Ascending aorta (tissue), 2 donors: Measurements from ENCODE around the gene HMGB3. TPM values are rescaled to one million over a fixed set of nuclear protein-coding genes. Genes with fewer than 3 reads are reported as not detected.

ENCODE experiments used
- DNase-seq, 2 donors: peaks; one replicate each; pipeline ENCODE4 v3.0.0-alpha.2; 2019; ENCODE audit warnings: low spot score in 2 of 2
- H3K27ac ChIP-seq, 2 donors: fragments of 200-600 bp; sonication (generic); one replicate each; pipeline ENCODE4 v1.5.1; 2016 to 2017; ENCODE audit warnings: mild to moderate bottlenecking in 1 of 2
- H3K27me3 ChIP-seq: fragments of 200-600 bp; sonication (generic); one replicate; pipeline ENCODE4 v1.5.1; 2017
- H3K36me3 ChIP-seq, 2 donors: fragments of 200-600 bp; sonication (generic); one replicate each; pipeline ENCODE4 v1.5.1; 2016
- H3K4me1 ChIP-seq, 2 donors: fragments of 200-600 bp; sonication (generic); one replicate each; pipeline ENCODE4 v1.5.1; 2016 to 2017; ENCODE audit warnings: mild to moderate bottlenecking in 1 of 2
- H3K4me3 ChIP-seq, 2 donors: fragments of 200-600 bp; sonication (generic); one replicate each; pipeline ENCODE4 v1.5.1; 2016 to 2017; ENCODE audit warnings: mild to moderate bottlenecking in 1 of 2
- H3K9me3 ChIP-seq, 2 donors: fragments of 200-600 bp; sonication (generic); one replicate each; pipeline ENCODE4 v1.5.1; 2016
- CTCF ChIP-seq, 3 experiments: fragments of 200-600 bp in 2 of 3; fragments of 450-650 bp in 1 of 3; sonication (generic) in 2 of 3; IDR thresholded peaks; one replicate each; pipeline ENCODE4 v1.5.1; 2016 to 2019; ENCODE audit warnings: antibody characterized with exemption in 3 of 3, mild to moderate bottlenecking in 1 of 3, moderate library complexity in 1 of 3
- intact Hi-C: fragments of 100-400 bp; cut with DNase I; formaldehyde crosslinking; loops from one replicate; pipeline ENCODE4 v1.15.1; 2023
- total RNA-seq: library from RNA; depleted of rRNA; stranded (reverse); fragments of >200 nt; gene quantifications from one replicate; pipeline ENCODE4 v1.1.0, GENCODE V29; 2016

Gene HMGB3
- total RNA-seq, 1 donor from 2014 or later = 0.21 TPM

DNA sequence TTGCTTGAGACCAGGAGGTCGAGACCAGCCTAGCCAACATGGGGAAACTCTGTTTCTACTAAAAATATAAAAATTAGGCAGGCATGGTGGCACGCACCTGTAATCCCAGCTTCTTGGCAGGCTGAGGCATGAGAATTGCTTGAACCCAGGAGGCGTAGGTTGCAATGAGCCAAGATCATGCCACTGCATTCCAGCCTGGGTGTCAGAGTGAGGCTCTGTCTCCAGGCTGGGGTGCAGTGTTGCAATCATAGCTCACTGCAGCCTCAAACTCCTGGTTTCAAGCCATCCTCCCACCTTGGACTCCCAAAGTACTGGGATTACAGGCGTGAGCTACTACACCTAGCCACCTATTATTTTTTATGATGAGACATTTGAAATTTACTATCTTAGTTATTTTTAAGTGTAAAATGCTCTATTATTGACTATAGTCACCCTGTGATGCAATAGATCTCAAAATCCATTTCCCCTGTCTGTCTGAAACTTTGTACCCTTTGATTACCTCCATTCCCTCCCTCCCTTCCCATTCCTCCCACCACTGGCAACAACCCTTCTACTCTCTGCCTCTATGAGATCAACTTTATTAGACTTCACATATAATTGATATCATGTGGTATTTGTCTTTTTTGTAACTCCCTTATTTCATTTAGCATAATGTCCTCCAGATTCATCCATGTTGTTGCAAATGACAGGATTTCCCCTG lies 23.4 kb downstream of the HMGB3 start:
- no peaks in the 10 kb centered on the region for H3K9me3 ChIP-seq
- no peak for DNase-seq
- no peaks in the 10 kb centered on the region for H3K27me3 ChIP-seq
- H3K4me3 ChIP-seq = no peak overlapping the region
- intact Hi-C loops = no loop called here
- H3K27ac ChIP-seq = no peak overlapping the region
- no peaks in the 10 kb centered on the region for H3K36me3 ChIP-seq
- TF ChIP-seq CTCF (IDR thresholded peaks at IDR 0.05) = no peak
- H3K4me1 ChIP-seq = no peaks in the 10 kb centered on the region

DNA sequence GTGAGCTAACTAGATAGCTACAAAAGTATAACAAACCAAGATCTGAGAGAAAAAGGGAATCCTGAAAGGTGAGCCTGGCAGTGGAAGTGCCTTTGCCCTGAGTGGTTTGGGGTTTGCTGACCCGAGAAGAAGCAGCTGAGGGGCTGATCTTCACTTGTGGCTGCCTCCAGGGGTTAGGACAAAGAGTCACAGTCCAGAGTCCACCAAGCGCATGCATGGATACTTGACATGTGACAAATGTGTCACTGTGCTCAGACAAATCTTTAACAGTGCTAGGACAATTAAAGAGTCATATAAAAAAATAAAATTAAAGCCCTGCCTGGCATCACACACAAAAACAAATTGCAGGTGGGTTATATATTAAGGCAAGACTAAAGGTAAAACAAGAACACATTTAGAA lies 26.4 kb downstream of the HMGB3 start:
- intact Hi-C loops = no loop called here
- no peak overlapping the region for H3K27ac ChIP-seq
- H3K9me3 ChIP-seq = no peaks in the 10 kb centered on the region
- no peaks in the 10 kb centered on the region for H3K27me3 ChIP-seq
- DNase-seq = no peak
- no peaks in the 10 kb centered on the region for H3K4me1 ChIP-seq
- no peak overlapping the region for H3K4me3 ChIP-seq
- no peak for TF ChIP-seq CTCF (IDR thresholded peaks at IDR 0.05)
- no peaks in the 10 kb centered on the region for H3K36me3 ChIP-seq

- intact Hi-C loops = no loop called here
- DNase-seq = no peak
- TF ChIP-seq CTCF (IDR thresholded peaks at IDR 0.05) = no peak
- Histone ChIP-seq H3K4me3 (no peak overlapping the region), H3K9me3 (no peaks in the 10 kb centered on the region), H3K4me1 (no peaks in the 10 kb centered on the region), H3K36me3 (no peaks in the 10 kb centered on the region), H3K27ac (no peak overlapping the region), H3K27me3 (no peaks in the 10 kb centered on the region)
These were observed 30.1 kb downstream of the HMGB3 start for GRCh38 chrX:151013164-151013743.

GRCh38 chrX:151015684-151016083 lies 32.5 kb downstream of the HMGB3 start:
- no peaks in the 10 kb centered on the region for H3K36me3 ChIP-seq
- intact Hi-C loops = no loop called here
- no peak for TF ChIP-seq CTCF (IDR thresholded peaks at IDR 0.05)
- no peak overlapping the region for H3K27ac ChIP-seq
- DNase-seq = no peak
- H3K4me1 ChIP-seq = no peaks in the 10 kb centered on the region
- H3K27me3 ChIP-seq = no peaks in the 10 kb centered on the region
- H3K4me3 ChIP-seq = no peak overlapping the region
- H3K9me3 ChIP-seq = no peaks in the 10 kb centered on the region

DNA sequence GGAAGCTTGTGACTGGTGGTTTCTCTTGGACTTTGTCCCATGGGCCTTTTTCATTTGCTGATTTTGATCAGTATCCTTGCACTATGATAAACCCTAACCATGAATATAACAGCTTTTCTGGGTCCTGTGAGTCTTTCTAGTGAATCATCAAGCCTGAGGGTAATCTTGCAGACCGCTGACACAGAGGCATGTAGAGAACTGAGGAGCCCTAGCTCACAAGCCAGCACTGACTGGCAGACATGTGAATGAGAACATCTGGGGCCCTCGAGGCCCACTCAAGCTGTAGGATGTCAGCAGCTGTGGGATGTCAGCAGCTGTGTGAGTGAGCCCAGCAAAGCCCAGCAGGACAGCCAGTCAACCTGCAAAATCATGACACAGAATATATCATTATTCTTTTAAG lies 36.7 kb downstream of the HMGB3 start:
- Histone ChIP-seq H3K36me3 (no peaks in the 10 kb centered on the region), H3K4me1 (no peaks in the 10 kb centered on the region), H3K27me3 (no peaks in the 10 kb centered on the region), H3K27ac (no peak overlapping the region), H3K4me3 (no peak overlapping the region), H3K9me3 (no peaks in the 10 kb centered on the region)
- no peak for TF ChIP-seq CTCF (IDR thresholded peaks at IDR 0.05)
- no peak for DNase-seq
- intact Hi-C loops = no loop called here
